NCI-H1048 (cell line): Measurements from ENCODE around the gene KRTAP12-2.
"Not testable (repeated sequence)": the region's sequence is repeated elsewhere in the genome, so short reads cannot be mapped to it uniquely, and the experiment has no call there.

Source experiments
- DNase-seq: peaks from one replicate; lab custom pipeline; 2025; lab: John Stamatoyannopoulos, UW

KRTAP12-2 gene

DNA sequence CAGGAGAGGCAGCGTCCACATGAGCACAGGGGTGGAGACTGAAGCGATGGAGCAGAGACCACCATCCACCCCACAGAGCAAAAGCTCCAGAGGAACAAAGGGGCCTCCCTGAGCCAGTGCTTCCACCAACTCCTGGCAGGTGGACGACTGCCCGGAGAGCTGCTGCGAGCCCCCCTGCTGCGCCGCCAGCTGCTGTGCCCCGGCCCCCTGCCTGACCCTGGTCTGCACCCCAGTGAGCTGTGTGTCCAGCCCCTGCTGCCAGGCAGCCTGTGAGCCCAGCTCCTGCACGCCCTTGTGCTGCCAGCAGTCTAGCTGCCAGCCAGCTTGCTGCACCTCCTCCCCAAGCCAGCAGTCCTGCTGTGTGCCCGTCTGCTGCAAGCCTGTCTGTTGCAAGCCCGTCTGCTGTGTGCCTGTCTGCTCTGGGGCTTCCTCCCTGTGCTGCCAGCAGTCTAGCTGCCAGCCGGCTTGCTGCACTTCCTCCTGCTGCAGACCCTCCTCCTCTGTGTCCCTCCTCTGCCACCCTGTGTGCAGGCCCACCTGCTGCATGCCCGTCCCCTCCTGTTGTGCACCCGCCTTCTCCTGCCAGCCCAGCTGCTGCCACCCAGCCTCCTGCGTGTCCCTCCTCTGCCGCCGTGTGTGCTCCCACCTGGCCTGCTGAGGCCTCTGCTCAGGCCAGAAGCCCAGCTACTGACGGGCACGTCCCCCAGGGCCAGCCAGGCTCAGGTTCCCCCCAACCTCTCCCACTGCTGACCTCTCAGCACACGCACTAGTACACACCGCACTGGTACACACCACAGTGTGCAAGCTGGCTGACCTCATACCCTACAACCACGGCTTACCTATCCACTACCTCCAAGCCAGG, 35.6 kb upstream of the KRTAP12-2 start:
- no peak for DNase-seq

DNA sequence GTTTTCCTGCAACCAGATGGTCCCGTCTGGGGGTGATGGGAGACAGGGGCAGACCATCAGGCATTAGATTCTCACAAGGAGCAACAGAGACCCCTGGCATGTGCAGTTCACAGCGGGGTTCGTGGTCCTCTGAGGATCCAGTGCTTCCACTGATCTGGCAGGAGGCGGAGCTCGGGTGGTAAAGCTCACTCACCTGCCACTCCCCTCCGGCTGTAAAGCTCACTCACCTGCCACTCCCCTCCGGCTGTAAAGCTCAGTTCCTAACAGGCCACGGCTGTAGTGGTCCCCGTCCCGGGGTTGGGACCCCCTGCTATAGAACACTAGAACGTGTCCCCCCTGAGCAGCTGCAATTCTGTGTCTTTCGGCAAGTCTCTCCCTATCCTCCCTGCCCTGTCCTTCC, 34.8 kb upstream of the KRTAP12-2 start:
- DNase-seq: no peak

DNA sequence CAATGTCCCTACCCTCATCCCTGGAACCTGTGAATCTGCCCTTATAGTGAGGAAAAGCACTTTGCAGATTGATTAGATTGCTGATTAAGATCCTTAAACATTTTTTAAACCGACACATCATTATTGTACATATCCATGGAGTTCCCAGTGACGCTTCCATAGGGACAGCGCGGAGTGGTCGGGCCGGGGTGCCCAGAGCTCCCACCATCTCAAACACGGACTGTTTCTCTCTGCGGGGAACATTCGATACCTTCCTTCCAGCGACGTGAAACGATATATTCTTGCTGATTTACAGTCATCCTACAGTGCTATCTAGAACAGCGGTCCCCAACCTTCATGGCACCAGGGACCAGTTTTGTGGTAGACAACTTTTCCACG, 34.3 kb upstream of the KRTAP12-2 start:
- DNase-seq: no peak

DNA sequence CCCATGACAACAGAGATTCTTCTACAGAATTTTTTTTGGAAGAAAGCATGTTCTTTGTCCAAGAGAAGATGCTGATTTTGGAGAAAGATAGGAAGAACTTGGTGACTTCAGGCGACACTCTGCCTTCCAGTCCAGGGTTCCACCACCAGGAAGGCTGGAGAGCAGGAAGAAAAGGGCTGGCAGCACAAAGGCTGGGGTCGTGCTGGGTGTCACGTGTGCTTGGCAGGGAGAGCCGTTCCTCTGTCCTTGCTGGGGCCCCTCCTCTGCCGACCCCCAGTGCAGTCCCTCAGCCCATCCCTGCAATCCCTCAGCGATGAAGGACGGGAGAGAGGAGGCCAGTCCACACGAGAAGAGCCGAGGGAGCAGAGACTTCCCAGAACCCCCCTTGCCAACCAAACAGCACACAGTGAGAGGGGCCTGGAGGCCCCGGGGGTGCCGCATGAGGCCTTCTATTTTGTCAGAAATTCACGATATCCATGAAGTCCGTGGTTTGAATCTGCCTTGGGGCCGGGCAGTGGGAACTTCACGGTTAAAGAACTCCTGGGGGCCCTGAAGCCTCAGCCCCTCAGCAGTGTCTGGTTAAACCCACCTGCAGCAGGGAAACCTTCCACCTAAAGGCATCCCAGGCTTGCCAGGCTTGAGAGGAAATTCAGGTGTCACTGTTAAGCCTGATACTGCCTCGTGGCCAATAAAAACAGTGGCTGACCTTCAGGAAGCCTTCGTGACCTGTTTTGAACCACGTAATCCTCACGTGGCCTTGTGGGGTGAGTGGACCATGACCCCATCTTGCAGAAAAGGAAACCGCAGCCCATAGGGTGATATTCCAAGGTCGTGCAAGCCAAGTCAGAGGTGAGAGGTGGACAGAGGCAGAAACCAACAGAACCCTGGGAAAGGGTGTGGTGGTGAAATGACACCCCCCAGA, 33.6 kb upstream of the KRTAP12-2 start:
- no peak for DNase-seq

DNA sequence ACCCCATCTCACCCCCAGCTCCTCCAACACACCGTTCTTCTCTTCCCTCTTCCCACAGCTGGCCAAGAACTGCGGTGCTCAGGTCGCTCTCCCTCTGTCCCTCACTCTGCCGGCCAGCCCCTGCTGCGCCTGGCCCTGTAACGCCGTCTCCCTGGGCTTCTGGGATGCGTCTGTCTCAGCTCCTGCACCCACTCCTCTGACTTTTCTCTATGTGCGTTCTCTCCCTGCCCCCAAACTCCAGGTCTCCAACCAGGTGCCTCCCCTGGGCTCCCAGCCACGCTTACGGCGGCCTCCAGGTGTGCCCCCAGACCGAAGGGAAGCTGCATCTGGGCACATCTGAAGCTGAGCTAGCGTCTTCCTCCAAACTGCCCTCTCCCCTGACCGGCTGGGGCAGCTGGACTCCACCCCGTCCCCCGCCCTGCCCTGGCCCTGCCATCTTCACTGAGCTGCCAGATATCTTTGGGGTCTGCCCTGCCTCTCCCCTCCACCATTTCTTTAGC, 32.8 kb upstream of the KRTAP12-2 start:
- DNase-seq: no peak

DNA sequence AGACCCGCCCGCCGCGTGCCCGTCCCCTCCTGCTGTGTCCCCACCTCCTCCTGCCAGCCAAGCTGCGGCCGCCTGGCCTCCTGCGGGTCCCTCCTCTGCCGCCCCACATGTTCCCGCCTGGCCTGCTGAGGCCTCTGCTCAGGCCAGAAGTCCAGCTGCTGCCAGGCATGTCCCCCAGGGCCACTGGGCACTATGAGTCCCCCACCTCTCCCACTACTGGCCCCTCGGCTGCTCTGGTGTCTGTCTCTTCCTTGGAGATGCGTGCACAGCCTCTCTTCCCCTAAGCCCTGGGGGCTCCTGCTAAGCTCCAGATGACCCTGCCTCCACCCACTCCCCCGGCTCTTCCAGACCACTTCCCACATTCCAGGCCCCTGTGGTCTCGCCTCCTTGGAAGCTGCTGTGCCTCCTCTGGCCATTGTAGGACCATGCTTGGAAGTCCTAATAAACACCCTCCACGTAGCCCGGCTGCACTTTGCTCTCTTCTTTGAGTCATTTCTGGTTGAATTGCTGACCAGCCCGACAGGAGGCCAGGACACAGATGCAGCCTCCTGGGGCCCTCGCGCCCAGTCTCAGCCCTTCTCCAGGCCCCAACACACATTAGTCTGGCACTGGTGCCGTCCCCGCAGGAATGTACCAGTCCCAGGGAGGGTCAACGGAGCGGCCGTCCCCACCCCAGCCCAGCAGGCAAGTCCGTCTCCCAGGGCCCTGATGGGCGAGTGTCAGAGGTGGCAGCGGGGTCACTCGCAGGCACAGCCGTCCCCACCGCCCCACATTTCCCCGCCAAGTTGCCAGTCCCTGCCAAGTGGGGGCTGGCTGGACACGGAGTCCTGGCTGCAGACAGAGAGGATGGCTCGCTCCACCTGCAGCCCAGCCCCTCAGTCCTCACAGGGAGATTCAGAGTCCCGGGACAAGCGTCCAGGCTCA, 31.3 kb upstream of the KRTAP12-2 start:
- no peak for DNase-seq

DNA sequence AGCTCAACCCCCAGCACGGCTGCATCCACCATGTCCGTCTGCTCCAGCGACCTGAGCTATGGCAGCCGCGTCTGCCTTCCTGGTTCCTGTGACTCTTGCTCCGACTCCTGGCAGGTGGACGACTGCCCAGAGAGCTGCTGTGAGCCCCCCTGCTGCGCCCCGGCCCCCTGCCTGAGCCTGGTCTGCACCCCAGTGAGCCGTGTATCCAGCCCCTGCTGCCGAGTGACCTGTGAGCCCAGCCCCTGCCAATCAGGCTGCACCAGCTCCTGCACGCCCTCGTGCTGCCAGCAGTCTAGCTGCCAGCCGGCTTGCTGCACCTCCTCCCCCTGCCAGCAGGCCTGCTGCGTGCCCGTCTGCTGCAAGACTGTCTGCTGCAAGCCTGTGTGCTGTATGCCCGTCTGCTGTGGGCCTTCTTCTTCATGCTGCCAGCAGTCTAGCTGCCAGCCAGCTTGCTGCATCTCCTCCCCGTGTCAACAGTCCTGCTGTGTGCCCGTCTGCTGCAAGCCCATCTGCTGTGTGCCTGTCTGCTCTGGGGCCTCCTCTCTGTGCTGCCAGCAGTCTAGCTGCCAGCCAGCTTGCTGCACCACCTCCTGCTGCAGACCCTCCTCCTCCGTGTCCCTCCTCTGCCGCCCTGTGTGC, 30.6 kb upstream of the KRTAP12-2 start, which contains the start of gene KRTAP10-12:
KRTAP10-12 (plus strand) TSS at position 1 of the 639 bp plus-strand sequence; CDS start at position 31, 30 bp downstream.
- DNase-seq: not testable (repeated sequence)

DNA sequence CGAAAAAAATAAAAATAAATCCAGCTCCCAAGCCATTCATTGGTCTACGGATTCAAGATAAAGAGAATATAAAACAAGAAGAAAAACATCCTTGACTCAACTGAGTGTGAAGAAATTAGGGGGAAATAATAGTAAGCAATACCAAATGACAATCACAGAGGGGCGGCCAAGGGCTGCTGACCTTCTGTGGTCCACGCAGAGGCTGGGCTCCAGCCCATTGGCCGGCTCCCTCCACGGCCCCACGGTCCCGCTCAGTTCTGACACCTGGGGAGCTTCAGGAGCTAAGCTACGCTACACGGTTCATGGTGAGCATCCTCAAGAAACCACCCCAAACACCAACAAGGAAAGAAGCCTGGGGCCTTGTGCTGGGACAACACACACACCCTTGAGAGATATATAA, 29.8 kb upstream of the KRTAP12-2 start:
- no peak for DNase-seq

DNA sequence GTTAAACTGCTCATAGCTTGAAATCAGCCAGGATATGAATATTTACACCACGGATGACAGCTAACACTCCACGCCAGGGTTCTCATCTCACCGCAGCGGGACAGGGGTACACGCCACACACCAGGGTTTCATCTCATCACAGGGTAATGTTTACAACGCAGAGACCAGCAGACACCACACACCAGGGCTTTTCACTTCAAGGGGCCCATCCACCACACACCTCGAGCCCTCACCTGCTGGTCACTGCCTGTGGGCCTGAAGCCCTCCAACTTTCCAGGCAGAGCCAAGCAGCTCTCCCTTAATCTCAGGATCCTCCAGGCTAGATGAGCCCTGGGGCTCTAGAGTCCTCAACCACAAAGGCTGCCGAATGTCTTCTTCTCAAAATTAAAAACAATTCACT, 28.9 kb upstream of the KRTAP12-2 start:
- DNase-seq: no peak

DNA sequence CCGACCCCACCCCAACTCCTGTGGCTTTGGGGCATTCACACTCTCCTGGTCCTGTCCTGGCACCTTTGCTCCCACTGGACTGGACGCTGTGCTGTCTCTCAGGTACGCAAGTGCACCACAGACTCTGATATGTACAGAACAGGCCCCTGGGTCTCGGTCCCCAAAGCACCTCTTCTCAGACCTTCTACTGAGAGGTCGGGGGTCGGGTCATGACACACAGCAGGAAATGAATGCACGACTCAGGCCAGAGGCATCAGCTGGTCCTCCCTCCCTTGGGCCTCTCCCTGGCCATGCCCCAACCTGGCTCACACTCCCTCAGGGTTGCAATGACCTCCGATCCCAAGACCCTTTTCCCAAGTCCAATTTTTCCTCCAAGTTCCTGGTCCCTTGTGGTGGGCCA, 28.5 kb upstream of the KRTAP12-2 start:
- DNase-seq: no peak

DNA sequence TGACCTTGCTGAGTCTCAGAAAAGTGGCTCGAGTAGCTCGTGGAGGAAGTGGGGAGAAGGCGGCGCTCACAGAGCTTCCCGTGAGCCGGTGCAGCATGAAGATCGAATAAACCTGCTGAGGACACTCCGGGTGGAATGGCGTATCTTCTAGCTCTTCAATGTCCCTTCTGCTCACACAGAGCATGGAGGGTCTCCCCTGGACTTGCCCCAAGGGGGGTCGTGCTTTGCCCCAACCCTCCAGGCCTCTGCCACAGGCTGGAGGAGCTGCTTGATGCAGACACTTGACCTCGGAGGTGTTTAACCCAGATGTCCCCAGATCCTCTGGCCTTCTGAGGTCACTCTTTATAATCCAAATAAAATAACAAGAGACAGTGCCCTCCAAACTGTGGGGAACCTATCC, 28.0 kb upstream of the KRTAP12-2 start:
- DNase-seq: no peak

DNA sequence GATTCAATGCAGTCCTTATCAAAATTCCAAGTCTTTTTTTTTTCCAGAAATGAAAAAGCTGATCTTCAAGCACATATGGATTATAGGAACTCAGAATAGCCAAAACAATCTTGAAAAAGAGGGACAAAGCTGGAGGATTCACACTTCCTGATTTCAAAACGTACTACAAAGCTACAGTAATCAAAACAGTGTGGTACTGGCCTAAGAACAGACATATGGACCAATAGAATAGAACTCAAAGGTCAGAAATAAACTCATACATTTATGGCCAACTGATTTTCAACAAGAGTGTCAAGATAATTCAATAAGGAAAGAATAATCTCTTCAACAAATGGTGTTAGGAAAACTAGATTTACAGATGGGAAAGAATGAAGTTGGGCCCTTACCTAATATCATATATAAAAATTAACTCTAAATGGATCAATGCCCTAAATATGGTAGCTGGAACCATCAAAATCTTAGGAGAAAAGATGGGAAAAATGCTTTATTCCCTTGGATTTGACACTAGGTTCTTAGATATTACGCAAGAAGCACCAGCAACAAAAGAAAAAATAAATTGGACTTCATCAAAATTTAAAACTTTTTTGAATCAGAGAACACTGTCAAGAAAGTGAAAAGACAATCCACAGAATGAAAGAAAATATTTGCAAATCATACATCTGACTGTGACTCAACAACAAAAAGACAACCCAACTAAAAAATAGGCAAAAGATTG, 26.2 kb upstream of the KRTAP12-2 start:
- no peak for DNase-seq

DNA sequence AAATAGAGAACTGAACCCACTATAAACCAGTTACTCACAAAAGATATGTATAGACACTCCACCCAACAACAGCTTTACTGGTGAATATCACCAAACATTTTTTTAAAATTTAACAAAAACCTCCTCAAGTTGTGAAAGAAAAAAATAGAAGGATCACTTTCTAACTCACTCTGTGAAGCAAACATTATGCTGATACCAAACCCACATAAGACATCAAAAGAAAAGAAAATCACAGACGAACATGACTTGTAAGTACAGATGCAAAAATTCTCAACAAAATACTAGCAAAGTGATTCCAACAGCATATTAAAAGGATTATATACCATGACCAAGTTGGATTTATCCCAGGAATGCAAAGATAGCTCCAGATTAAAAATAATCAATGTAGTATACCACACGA, 25.0 kb upstream of the KRTAP12-2 start:
- DNase-seq: no peak

DNA sequence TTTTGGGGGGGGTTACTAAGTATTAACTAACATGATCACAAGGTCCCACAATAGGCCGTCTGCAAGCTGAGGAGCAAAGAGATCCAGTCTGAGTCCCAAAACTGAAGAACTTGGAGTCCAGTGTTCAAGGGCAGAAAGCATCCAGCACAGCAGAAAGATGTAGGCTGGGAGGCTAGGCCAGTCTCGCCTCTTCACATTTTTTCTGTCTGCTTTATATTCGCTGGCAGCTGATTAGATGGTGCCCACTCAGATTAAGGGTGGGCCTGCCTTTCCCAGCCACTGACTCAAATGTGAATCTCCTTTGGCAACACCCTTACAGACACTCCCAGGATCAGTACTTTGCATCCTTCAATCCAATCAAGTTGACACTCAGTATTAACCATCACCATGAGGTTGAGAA, 23.0 kb upstream of the KRTAP12-2 start:
- DNase-seq: not testable (repeated sequence)

DNA sequence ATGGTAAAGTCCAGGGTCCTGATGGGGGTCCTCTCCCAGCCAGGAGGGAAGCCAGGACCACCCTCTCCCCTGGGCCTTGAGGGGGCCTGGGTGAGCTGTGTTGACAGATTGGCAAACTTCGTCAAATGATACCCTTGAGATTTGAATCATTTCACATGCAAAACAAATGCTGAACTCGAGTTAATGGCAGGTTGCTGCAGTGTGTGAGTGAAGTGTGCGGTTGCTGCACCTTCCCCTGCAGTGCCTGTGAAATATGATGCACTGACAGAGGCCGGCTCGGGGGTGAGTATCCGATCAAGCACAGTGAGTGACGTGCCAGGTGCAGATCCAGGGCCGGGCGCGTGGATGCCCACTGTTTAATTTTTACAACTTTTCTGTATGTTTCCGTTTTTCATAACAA, 20.9 kb upstream of the KRTAP12-2 start:
- no peak for DNase-seq

DNA sequence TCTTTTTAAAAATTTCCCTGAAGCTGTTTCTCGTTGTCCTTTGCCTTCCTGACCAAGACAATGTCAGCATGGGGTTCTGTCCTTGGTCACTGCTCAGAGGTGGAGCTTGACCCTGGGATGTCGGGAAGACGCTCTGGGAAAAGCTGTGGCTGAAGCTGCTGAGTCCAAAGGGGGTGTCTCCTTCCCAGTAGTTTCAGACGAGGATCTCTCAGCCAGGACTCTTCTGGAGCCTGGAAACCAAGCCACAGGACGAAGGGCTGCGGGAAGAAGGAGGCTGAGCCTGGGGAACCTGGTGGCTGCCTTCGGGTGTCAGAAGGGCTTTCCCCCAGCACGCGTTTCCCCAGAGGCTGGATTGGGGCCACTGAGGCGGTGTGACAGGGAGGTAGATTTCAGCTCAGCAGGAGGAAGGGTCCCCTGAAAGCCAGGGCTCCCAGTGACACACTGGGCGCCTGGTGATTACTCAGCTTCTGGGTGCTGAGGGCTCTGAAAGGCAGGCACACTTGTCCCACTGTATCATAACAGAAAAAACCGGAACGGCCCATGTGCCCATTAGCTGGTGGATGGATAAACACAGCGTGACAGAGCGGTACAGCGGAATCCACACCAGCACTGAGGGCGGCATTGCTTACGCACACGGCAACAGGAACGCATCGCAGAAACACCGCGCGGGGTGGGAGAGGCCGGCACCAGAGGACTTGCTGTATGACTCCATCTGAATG, 20.3 kb upstream of the KRTAP12-2 start:
- DNase-seq: no peak

DNA sequence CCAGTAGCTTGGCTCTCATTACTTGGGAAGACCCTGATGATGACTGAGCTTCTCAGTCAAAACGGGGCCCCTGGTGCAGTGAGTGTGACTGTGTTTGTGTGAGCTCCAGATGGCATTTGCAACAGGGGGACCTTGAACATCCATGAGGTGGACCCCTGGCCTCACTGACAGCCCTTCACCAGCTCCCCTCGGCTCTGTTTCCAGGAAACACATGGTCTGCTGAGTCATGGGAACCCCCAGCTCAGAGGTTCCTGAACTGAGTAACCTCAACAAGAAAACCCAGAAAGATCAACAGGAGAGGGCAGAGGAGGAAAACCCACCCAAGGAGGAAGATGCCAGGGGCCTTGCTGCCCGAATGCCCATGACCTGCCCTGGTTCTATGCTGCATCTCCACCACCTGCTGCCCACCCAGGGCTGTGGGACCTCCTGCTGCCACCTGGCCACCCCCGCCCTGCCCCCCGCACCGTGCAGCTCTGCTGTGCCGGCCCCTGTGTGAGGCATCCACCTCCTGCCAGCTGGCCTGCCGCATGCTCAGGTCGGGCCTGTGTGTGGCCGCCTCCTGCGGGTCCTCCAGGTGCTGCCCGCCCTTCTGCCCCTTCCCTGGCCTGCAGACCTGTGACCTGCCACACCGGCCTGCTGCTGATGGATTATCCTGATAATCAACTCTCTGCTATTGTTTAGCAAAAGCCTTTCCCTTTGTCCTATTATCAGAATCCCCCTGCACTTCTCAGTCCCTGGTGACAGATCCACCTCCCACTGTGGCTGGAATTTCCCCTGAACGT, 19.5 kb upstream of the KRTAP12-2 start:
- no peak for DNase-seq

DNA sequence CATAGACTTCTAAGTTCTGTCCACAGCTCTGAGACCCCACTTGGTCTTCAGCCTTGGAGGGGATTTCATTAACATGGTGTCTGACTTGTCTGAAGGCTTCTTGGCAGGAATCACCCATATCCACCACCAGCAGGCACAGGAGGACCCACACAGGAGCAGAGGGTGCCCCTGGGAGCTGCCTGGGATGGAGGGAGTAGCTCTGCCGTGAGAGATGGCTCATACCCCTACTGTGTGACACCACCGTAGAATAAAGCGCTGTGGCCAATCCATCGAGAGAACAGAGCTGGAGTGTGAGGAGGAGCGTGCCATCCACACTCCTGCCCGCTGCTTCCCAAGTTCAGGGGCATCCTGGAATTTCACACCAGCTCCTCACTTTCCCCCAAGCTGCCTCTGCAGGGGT, 18.3 kb upstream of the KRTAP12-2 start:
- not testable (repeated sequence) for DNase-seq

DNA sequence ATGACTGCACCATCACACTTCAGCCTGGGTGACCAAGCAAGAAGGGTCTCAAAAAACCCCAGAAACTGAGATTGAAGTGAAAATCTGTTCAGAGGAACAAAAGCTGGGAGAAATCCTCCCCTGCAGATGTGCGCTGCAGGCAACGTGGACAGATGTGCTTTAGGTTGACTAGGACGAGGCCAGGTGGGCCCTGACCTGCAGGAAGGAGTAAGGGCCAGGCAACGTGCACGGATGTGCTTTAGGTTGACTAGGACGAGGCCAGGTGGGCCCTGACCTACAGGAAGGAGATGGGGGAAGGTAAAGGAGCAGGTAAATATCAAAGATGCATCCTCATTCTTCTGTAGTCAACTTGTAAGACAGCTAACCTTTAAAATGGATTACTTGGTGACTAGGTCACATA, 17.8 kb upstream of the KRTAP12-2 start:
- no peak for DNase-seq
